GM21526 (cell line): Measurements from ENCODE around the gene SMCO2.
"Not testable (repeated sequence)": the region's sequence is repeated elsewhere in the genome, so short reads cannot be mapped to it uniquely, and the experiment has no call there.

Experiments
- ATAC-seq: cut with Tn5 transposase; IDR thresholded peaks from one replicate; pipeline ENCODE4 v1.9.1; 2021; ENCODE audit warnings: moderate library complexity; ENCODE audit not compliant: unreplicated experiment, low FRiP score

Gene SMCO2

GRCh38 chr12:27523642-27524493 is 77.3 kb downstream of the SMCO2 start, which contains the start of gene PPFIBP1:
Gene PPFIBP1, plus strand, starts transcription at chr12:27524206. Its CDS starts 109,191 bp downstream, at chr12:27633397.
- ATAC-seq = peak; percentile 94

- ATAC-seq = peak; percentile 5
Observed at GRCh38 chr12:27524494-27524835, 77.9 kb downstream of the SMCO2 start.

GRCh38 chr12:27524839-27525753 is 78.6 kb downstream of the SMCO2 start:
- ATAC-seq = no peak

- no peak for ATAC-seq
Observed at GRCh38 chr12:27527512-27527911, 81.0 kb downstream of the SMCO2 start.

GRCh38 chr12:27528788-27529187 is 82.3 kb downstream of the SMCO2 start:
- ATAC-seq = no peak

GRCh38 chr12:27530157-27530922 is 83.8 kb downstream of the SMCO2 start:
- ATAC-seq = no peak

- no peak for ATAC-seq
Observed at GRCh38 chr12:27531896-27532295, 85.4 kb downstream of the SMCO2 start.

- ATAC-seq = peak; percentile 55
Observed at GRCh38 chr12:27534060-27534764, 87.7 kb downstream of the SMCO2 start.

GRCh38 chr12:27534765-27535161 is 88.2 kb downstream of the SMCO2 start:
- ATAC-seq = no peak

- no peak for ATAC-seq
Observed at GRCh38 chr12:27535318-27535717, 88.8 kb downstream of the SMCO2 start.

GRCh38 chr12:27537855-27538675 is 91.5 kb downstream of the SMCO2 start:
- no peak for ATAC-seq

- ATAC-seq = no peak
Observed at GRCh38 chr12:27539191-27539631, 92.7 kb downstream of the SMCO2 start.

GRCh38 chr12:27541031-27541719 is 94.6 kb downstream of the SMCO2 start:
- ATAC-seq = no peak

GRCh38 chr12:27542628-27543027 is 96.1 kb downstream of the SMCO2 start:
- ATAC-seq = no peak

GRCh38 chr12:27544858-27545257 is 98.3 kb downstream of the SMCO2 start:
- ATAC-seq = not testable (repeated sequence)

GRCh38 chr12:27545665-27546064 is 99.1 kb downstream of the SMCO2 start:
- ATAC-seq = no peak

- no peak for ATAC-seq
Observed at GRCh38 chr12:27547592-27547991, 101.1 kb downstream of the SMCO2 start.
